ENCODE measurements around the gene FYB2. TPM values are rescaled to one million over a fixed set of nuclear protein-coding genes. Genes with fewer than 3 reads are reported as not detected.

FYB2 gene
- total RNA-seq, 1 experiment from 2014 or later, result 0.48 TPM

- H3K4me1 ChIP-seq (ENCODE audit: insufficient read depth, low read length), result no peaks in the 10 kb centered on the region
- H2AFZ ChIP-seq (ENCODE audit: low read length), result no peak overlapping the region
- no peak overlapping the region for H3K14ac ChIP-seq (ENCODE audit: insufficient read depth, low read length)
- H3K9me3 Mint-ChIP-seq, result no peaks in the 10 kb centered on the region
- DNase-seq, result peak; percentile 62
- no peak overlapping the region for H2BK20ac ChIP-seq (ENCODE audit: low read depth, low read length, poor library complexity, severe bottlenecking)
- no peak overlapping the region for H4K91ac ChIP-seq (ENCODE audit: insufficient read length, low read depth, low read length)
- TF ChIP-seq CTCF (conservative IDR thresholded peaks at IDR 0.05), result peak; percentile 66
- H2BK120ac ChIP-seq (ENCODE audit: low read depth, low read length, poor library complexity, severe bottlenecking), result no peak overlapping the region
- H3K27me3 ChIP-seq (ENCODE audit: insufficient read depth, low read length), result no peaks in the 10 kb centered on the region
- peaks cover 14% of the 10 kb centered on the region for H3K27me3 Mint-ChIP-seq (ENCODE audit: low read depth)
- no peaks in the 10 kb centered on the region for H3K4me1 Mint-ChIP-seq
- H3K9me3 ChIP-seq (ENCODE audit: control insufficient read depth, low read depth, low read length), result no peaks in the 10 kb centered on the region
- H3K4me3 Mint-ChIP-seq, result no peak overlapping the region
- no peak overlapping the region for H2BK5ac ChIP-seq (ENCODE audit: insufficient read length, low read length)
- no peak overlapping the region for H3K4ac ChIP-seq (ENCODE audit: low read depth, low read length)
- H2BK12ac ChIP-seq (ENCODE audit: insufficient read length, low read depth, low read length), result no peak overlapping the region
- H3K23ac ChIP-seq (ENCODE audit: insufficient read length, low read depth, low read length), result no peak overlapping the region
- no peak overlapping the region for H3K56ac ChIP-seq (ENCODE audit: insufficient read length, low read depth, low read length)
- no peaks in the 10 kb centered on the region for H3K36me3 Mint-ChIP-seq (ENCODE audit: insufficient read depth in 1 of 3, low read depth in 3 of 3)
- no peak overlapping the region for H4K5ac ChIP-seq (ENCODE audit: insufficient read length, low read depth, low read length)
- H3K9ac ChIP-seq (ENCODE audit: extremely low read depth, insufficient read length, low read length), result no peak overlapping the region
- H3K4me2 ChIP-seq (ENCODE audit: insufficient read depth, insufficient read length, low read length), result no peak overlapping the region
- no peak overlapping the region for H3K18ac ChIP-seq (ENCODE audit: insufficient read length, low read depth, low read length)
- H3K27ac Mint-ChIP-seq, result no peak overlapping the region; a peak in 1 of 7 replicates
- no peaks in the 10 kb centered on the region for H3K79me2 ChIP-seq (ENCODE audit: insufficient read depth, low read length)
- no peak overlapping the region for H3T11ph ChIP-seq (ENCODE audit: low read length)
- no peaks in the 10 kb centered on the region for H3K79me1 ChIP-seq (ENCODE audit: insufficient read depth, low read depth, low read length, poor library complexity, severe bottlenecking)
- no peak overlapping the region for H2BK15ac ChIP-seq (ENCODE audit: low read depth, low read length)
- H4K8ac ChIP-seq (replicated peaks; ENCODE audit: insufficient read length, low read depth, low read length), result no peak overlapping the region
- H2AK5ac ChIP-seq (ENCODE audit: insufficient read length, low read length), result no peak overlapping the region
- no peaks in the 10 kb centered on the region for H3K23me2 ChIP-seq (ENCODE audit: insufficient read length, low read depth, low read length, poor library complexity, severe bottlenecking)
- H4K20me1 ChIP-seq (ENCODE audit: control insufficient read depth, insufficient read depth, insufficient read length), result no peaks in the 10 kb centered on the region
- H3K27ac ChIP-seq (ENCODE audit: insufficient read length, low read depth, low read length), result no peak overlapping the region
Observed at GRCh38 chr1:56758135-56758534, 61.1 kb downstream of the FYB2 start.

Data from H9 (cell line).